ENCODE data around the gene DSPP. TPM values are rescaled to one million over a fixed set of nuclear protein-coding genes. Genes with fewer than 3 reads are reported as not detected.

Gene DSPP
- total RNA-seq, 1 experiment from 2014 or later, result not detected

GRCh38 chr4:87657525-87657924 is 49.2 kb downstream of the DSPP start:
- CTCF ChIA-PET, result no interaction called here
- H3K9me3 Mint-ChIP-seq, result peaks cover 10% of the 10 kb centered on the region
- ATAC-seq, result no peak

More at GRCh38 chr4:87657525-87657924, 49.2 kb downstream of the DSPP start:
- no peak overlapping the region for H3K27ac Mint-ChIP-seq
- no peaks in the 10 kb centered on the region for H3K27me3 Mint-ChIP-seq (ENCODE audit: low read depth)
- no peaks in the 10 kb centered on the region for H3K36me3 Mint-ChIP-seq
- TF ChIP-seq ESRRA (CRISPR knock-in tag; IDR thresholded peaks at IDR 0.05; ENCODE audit: borderline replicate concordance) (no peak), TEAD1 (CRISPR knock-in tag; IDR thresholded peaks at IDR 0.05) (no peak), ZMAT4 (CRISPR knock-in tag; IDR thresholded peaks at IDR 0.05) (no peak), SOX15 (CRISPR knock-in tag; IDR thresholded peaks at IDR 0.05) (no peak), GABPB1 (CRISPR knock-in tag; IDR thresholded peaks at IDR 0.05) (no peak), ZNF317 (CRISPR knock-in tag; IDR thresholded peaks at IDR 0.05; ENCODE audit: borderline replicate concordance, low read depth) (no peak), PREB (CRISPR knock-in tag; IDR thresholded peaks at IDR 0.05; ENCODE audit: borderline replicate concordance) (no peak), RELA (CRISPR knock-in tag; IDR thresholded peaks at IDR 0.05; ENCODE audit: borderline replicate concordance) (no peak), ZBTB21 (CRISPR knock-in tag; IDR thresholded peaks at IDR 0.05; ENCODE audit: borderline replicate concordance) (no peak), ELF4 (CRISPR knock-in tag; IDR thresholded peaks at IDR 0.05; ENCODE audit: low read depth) (no peak), TCF7 (CRISPR knock-in tag; IDR thresholded peaks at IDR 0.05; ENCODE audit: low read depth) (no peak), AR (CRISPR knock-in tag; IDR thresholded peaks at IDR 0.05) (no peak), ZNF671 (CRISPR knock-in tag; IDR thresholded peaks at IDR 0.05) (no peak), PRDM15 (CRISPR knock-in tag; IDR thresholded peaks at IDR 0.05) (no peak), ZNF423 (CRISPR knock-in tag; IDR thresholded peaks at IDR 0.05) (no peak), ZNF416 (CRISPR knock-in tag; IDR thresholded peaks at IDR 0.05) (no peak), FOXP4 (CRISPR knock-in tag; IDR thresholded peaks at IDR 0.05) (no peak)
- H3K4me1 Mint-ChIP-seq, result peaks cover 23% of the 10 kb centered on the region
- H3K4me3 Mint-ChIP-seq, result no peak overlapping the region
- no peak for DNase-seq (ENCODE audit: low spot score)
- POLR2A ChIA-PET, result no interaction called here
